GM18951 (cell line): ENCODE results near the gene SLC26A5.

Experiments used
- POLR2A ChIP-seq: IDR thresholded peaks from 4 replicates; pipeline ENCODE4 v1.6.1; 2011; ENCODE audit warnings: mild to moderate bottlenecking; ENCODE audit not compliant: insufficient read length, insufficient read depth; ENCODE audit errors: extremely low read depth
- in situ Hi-C: fragments of 300-500 bp; cut with MboI; formaldehyde crosslinking; loops from one replicate; pipeline ENCODE4 v1.12.0; 2022; ENCODE audit warnings: low sequenced_read_pairs, mixed read lengths, inconsistent platforms; ENCODE audit not compliant: unreplicated experiment

SLC26A5 gene

GRCh38 chr7:103346396-103346795 is 99.6 kb downstream of the SLC26A5 start:
- no peak for TF ChIP-seq POLR2A
- in situ Hi-C loops = no loop called here

GRCh38 chr7:103344453-103345149 is 101.4 kb downstream of the SLC26A5 start, which contains the start of gene DNAJC2:
Gene DNAJC2 (minus strand): TSS chr7:103344767. CDS start chr7:103344622, 145 bp downstream.
- in situ Hi-C loops = no loop called here
- peak; percentile 85 for TF ChIP-seq POLR2A

GRCh38 chr7:103343758-103344452 is 102.1 kb downstream of the SLC26A5 start:
- TF ChIP-seq POLR2A = no peak
- in situ Hi-C loops = no loop called here

DNA sequence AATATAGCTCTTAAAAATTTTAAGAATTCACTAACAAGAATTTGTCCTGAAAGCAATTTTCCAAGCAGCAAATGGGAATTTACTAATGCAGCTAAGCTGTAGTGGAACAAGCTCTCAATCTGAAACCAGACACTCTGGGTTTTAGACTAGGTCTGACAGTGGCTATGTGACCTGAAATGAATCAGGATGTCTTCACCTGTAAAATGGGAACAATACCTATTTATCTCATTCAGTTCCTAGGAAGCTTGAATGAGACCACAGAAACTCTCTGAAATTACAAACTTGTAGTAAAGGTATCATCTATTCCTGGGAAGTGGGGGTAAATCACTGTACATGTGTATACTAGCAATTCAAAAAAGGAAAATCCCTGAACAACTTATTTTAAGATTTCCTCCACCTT is 102.7 kb downstream of the SLC26A5 start:
- no peak for TF ChIP-seq POLR2A
- in situ Hi-C loops = no loop called here

- TF ChIP-seq POLR2A = no peak
- in situ Hi-C loops = no loop called here
Measured at GRCh38 chr7:103341466-103341865, 104.5 kb downstream of the SLC26A5 start.

GRCh38 chr7:103338864-103339263 is 107.1 kb downstream of the SLC26A5 start:
- no peak for TF ChIP-seq POLR2A
- in situ Hi-C loops = no loop called here

- no peak for TF ChIP-seq POLR2A
- in situ Hi-C loops = no loop called here
Measured at GRCh38 chr7:103336761-103337160, 109.2 kb downstream of the SLC26A5 start.

- no peak for TF ChIP-seq POLR2A
- in situ Hi-C loops = no loop called here
Measured at GRCh38 chr7:103325744-103326143, 120.3 kb downstream of the SLC26A5 start.
